Astrocyte of the cerebellum (primary cell): ENCODE data around the gene TTC38.

Source experiments
- DNase-seq: peaks from one replicate; pipeline ENCODE4 v3.0.0-alpha.2; 2011; ENCODE audit warnings: low read depth
- H3K4me3 ChIP-seq: 2 replicates; pipeline ENCODE4 v1.5.1; 2011; ENCODE audit warnings: mild to moderate bottlenecking, low read depth, low read length, moderate library complexity
- in situ Hi-C: cut with HindIII; loops from 2 replicates; pipeline ENCODE4 v1.10.0; 2017; ENCODE audit warnings: low sequenced_read_pairs
- TF ChIP-seq, protein P1 (sequence below): IDR thresholded peaks from 2 replicates; pipeline ENCODE4 v1.5.1; 2012; ENCODE audit warnings: low read length, low read depth, moderate library complexity, mild to moderate bottlenecking; ENCODE audit errors: missing control alignments

The TTC38 gene

DNA sequence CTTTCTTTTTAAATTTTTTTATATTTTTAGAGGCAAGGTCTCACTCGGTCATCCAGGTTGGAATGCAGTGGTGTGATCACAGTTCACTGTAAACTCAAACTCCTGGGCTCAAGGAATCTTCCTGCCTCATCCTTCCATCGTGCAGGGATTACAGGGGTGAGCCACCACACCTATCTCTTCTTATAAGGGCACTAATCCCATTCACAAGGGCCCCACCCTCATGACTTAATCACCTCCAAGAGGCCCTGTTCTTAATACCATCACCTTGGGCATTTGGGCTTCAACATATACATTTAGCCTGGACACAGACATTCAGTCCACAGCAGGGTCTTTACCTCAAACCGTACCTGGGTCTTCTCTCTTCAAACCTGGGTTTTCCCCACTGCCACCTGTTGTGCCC, 24.4 kb downstream of the TTC38 start:
- TF ChIP-seq, protein P1, sequence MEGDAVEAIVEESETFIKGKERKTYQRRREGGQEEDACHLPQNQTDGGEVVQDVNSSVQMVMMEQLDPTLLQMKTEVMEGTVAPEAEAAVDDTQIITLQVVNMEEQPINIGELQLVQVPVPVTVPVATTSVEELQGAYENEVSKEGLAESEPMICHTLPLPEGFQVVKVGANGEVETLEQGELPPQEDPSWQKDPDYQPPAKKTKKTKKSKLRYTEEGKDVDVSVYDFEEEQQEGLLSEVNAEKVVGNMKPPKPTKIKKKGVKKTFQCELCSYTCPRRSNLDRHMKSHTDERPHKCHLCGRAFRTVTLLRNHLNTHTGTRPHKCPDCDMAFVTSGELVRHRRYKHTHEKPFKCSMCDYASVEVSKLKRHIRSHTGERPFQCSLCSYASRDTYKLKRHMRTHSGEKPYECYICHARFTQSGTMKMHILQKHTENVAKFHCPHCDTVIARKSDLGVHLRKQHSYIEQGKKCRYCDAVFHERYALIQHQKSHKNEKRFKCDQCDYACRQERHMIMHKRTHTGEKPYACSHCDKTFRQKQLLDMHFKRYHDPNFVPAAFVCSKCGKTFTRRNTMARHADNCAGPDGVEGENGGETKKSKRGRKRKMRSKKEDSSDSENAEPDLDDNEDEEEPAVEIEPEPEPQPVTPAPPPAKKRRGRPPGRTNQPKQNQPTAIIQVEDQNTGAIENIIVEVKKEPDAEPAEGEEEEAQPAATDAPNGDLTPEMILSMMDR, result no peak
- no peak overlapping the region for H3K4me3 ChIP-seq
- no peak for DNase-seq
- in situ Hi-C loops, result no loop called here

GRCh38 chr22:46292732-46293131, 24.9 kb downstream of the TTC38 start:
- TF ChIP-seq, protein P1, result no peak
- in situ Hi-C loops, result no loop called here
- no peak for DNase-seq

GRCh38 chr22:46293577-46294260, 25.9 kb downstream of the TTC38 start:
- DNase-seq, result no peak
- no peak overlapping the region for H3K4me3 ChIP-seq
- in situ Hi-C loops, result no loop called here
- TF ChIP-seq, protein P1, result no peak

More at GRCh38 chr22:46292732-46293131, 24.9 kb downstream of the TTC38 start:
- no peak overlapping the region for H3K4me3 ChIP-seq

DNA sequence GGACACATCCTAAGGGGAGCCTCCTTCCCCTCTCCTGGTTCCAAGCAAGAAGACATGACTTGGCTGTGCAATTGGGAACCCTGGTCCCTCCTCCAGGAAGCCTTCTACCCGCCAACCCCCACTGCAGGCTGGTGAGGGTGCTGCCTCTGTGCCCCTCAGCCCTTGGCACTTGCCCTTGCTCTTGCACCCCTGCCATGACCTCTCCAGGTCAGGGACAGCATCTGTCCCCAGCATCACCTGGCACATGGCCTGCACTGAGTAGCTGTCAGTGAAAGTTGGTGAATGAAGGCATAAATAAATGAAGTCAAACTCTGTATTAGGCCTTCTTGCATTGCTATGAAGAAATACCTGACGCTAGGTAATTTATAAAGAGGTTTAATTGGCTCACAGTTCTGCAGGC, 27.0 kb downstream of the TTC38 start:
- H3K4me3 ChIP-seq, result no peak overlapping the region
- TF ChIP-seq, protein P1, result no peak
- in situ Hi-C loops, result no loop called here
- no peak for DNase-seq

- H3K4me3 ChIP-seq, result peak overlapping the region; percentile 74
- TF ChIP-seq, protein P1, result no peak
- in situ Hi-C loops, result no loop called here
- DNase-seq, result no peak
Measured at GRCh38 chr22:46295277-46295971, 27.6 kb downstream of the TTC38 start.

GRCh38 chr22:46296257-46297150, 28.7 kb downstream of the TTC38 start, which contains the start of gene GTSE1:
Gene GTSE1, plus strand, starts transcription at chr22:46296870. Its CDS starts 531 bp downstream, at chr22:46297401.
- peak within 1 kb of the TSS; percentile 74 for H3K4me3 ChIP-seq
- peak; percentile 91 for DNase-seq
- in situ Hi-C loops, result no loop called here
- TF ChIP-seq, protein P1, result peak; percentile 2
